ENCODE measurements around the gene EIF4E1B.
"Not testable (repeated sequence)": the region's sequence is repeated elsewhere in the genome, so short reads cannot be mapped to it uniquely, and the experiment has no call there.

The EIF4E1B gene

GRCh38 chr5:176629853-176630680 lies at the start of gene EIF4E1B, which contains the start of gene SNCB:
Gene EIF4E1B (plus strand): TSS chr5:176630675. CDS start chr5:176642788, 12,113 bp downstream.
Gene SNCB (minus strand): TSS chr5:176630534. CDS start chr5:176629654, 880 bp downstream.
- Histone ChIP-seq H4K20me1 (peaks cover 0 to 49% (median 10%) of the 10 kb centered on the region in 11 experiments; a peak in 10 of 22 replicates), H3K4me1 (peaks cover 34 to 95% (median 90%) of the 10 kb centered on the region in 10 experiments), H3K9ac (peak within 1 kb of the TSS; percentile 3 to 69 (median 46); a peak in 18 of 22 replicates), H3K4me3 (peak within 1 kb of the TSS; percentile 55 to 71 (median 62)), H3K36me3 (no peaks in the 10 kb centered on the region), H3K27ac (no peak within 1 kb of the TSS), H3K4me2 (peak within 1 kb of the TSS; percentile 95 to 100 (median 99)), H3K9me3 (replicated peaks in 1 of 11) (no peaks in the 10 kb centered on the region), H3K27me3 (peaks cover 18 to 60% (median 31%) of the 10 kb centered on the region in 11 experiments)
- no peak for TF ChIP-seq Cebpa-rat (IDR thresholded peaks at IDR 0.05)

DNA sequence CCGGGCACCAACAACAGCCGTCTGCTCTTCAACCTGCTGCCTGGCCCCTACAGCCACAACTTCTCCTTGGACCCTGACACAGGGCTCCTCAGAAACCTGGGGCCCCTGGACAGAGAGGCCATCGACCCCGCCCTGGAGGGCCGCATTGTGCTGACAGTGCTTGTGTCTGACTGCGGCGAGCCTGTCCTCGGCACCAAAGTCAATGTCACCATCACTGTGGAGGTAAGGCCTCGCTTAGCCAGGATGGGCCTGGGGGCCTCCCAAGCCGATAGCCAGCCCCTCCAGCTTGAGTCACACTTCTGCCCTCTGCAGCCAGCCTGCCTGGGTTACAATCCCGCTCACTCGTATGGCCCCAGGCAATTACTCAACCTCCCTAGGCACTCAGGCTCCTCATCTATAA lies 49.1 kb upstream of the EIF4E1B start:
- Histone ChIP-seq H3K9ac (no peak overlapping the region), H3K36me3 (peaks cover 0 to 9% (median 4%) of the 10 kb centered on the region in 11 experiments; a peak in 7 of 22 replicates), H3K27ac (no peak overlapping the region), H3K4me2 (no peak overlapping the region), H3K4me3 (no peak overlapping the region), H3K9me3 (replicated peaks in 1 of 11) (peaks cover 24 to 29% (median 26%) of the 10 kb centered on the region in 11 experiments), H4K20me1 (no peaks in the 10 kb centered on the region; a peak in 1 of 22 replicates), H3K4me1 (peaks cover 0 to 26% (median 14%) of the 10 kb centered on the region in 10 experiments; a peak in 12 of 20 replicates), H3K27me3 (no peaks in the 10 kb centered on the region)
- no peak for TF ChIP-seq Cebpa-rat (IDR thresholded peaks at IDR 0.05)

DNA sequence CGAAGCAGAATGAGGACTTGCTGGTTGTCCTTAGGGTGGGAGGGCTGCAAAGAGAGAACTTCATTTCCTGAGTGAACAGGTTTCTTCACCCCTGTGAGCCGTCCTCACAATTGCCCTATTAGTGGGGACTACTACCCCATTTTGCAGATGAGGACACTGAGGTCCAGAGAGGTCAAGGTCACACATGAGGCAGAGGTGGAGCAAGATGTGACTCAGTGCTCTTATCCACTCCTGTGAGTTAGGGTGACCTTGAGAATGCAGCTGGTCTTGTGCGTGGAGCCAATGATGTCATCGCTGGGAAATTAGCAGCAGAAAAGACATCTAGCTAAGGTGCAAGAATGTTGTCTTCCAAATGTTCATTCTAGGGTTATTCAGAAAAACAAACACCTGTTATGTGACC lies 47.4 kb upstream of the EIF4E1B start:
- Histone ChIP-seq H3K36me3 (peaks cover 0 to 14% (median 4%) of the 10 kb centered on the region in 11 experiments; a peak in 7 of 22 replicates), H3K4me1 (peaks cover 0 to 28% (median 18%) of the 10 kb centered on the region in 10 experiments; a peak in 16 of 20 replicates), H3K27ac (no peak overlapping the region), H3K9ac (no peak overlapping the region), H3K4me2 (no peak overlapping the region), H4K20me1 (no peaks in the 10 kb centered on the region; a peak in 1 of 22 replicates), H3K4me3 (no peak overlapping the region), H3K27me3 (no peaks in the 10 kb centered on the region), H3K9me3 (replicated peaks in 1 of 11) (peaks cover 28 to 40% (median 31%) of the 10 kb centered on the region in 11 experiments)
- TF ChIP-seq Cebpa-rat (IDR thresholded peaks at IDR 0.05) = no peak

- Histone ChIP-seq H3K27me3 (no peaks in the 10 kb centered on the region; a peak in 1 of 22 replicates), H3K27ac (peak overlapping the region in 4 of 11 experiments; percentile 23 to 56 (median 50); a peak in 4 of 22 replicates), H3K4me3 (no peak overlapping the region), H3K4me2 (peak overlapping the region in 9 of 11 experiments; percentile 53 to 80 (median 69); a peak in 18 of 22 replicates), H3K4me1 (peaks cover 0 to 51% (median 48%) of the 10 kb centered on the region in 10 experiments; a peak in 16 of 20 replicates), H3K9ac (peak overlapping the region in 1 of 11 experiments; percentile 44; a peak in 1 of 22 replicates), H3K9me3 (replicated peaks in 1 of 11) (peaks cover 33 to 56% (median 44%) of the 10 kb centered on the region in 11 experiments), H4K20me1 (peaks cover 0 to 17% (median 0%) of the 10 kb centered on the region in 11 experiments; a peak in 4 of 22 replicates), H3K36me3 (peaks cover 0 to 23% (median 13%) of the 10 kb centered on the region in 11 experiments; a peak in 17 of 22 replicates)
- TF ChIP-seq Cebpa-rat (IDR thresholded peaks at IDR 0.05) = no peak
Observed at GRCh38 chr5:176587398-176587797, 43.1 kb upstream of the EIF4E1B start.

GRCh38 chr5:176588297-176588696 lies 42.2 kb upstream of the EIF4E1B start:
- Histone ChIP-seq H3K27me3 (no peaks in the 10 kb centered on the region; a peak in 1 of 22 replicates), H4K20me1 (peaks cover 0 to 17% (median under 1%) of the 10 kb centered on the region in 11 experiments; a peak in 6 of 22 replicates), H3K27ac (peak overlapping the region in 1 of 11 experiments; percentile 56; a peak in 1 of 22 replicates), H3K36me3 (peaks cover 0 to 29% (median 21%) of the 10 kb centered on the region in 11 experiments; a peak in 17 of 22 replicates), H3K4me2 (peak overlapping the region in 10 of 11 experiments; percentile 1 to 80 (median 68); a peak in 18 of 22 replicates), H3K9ac (no peak overlapping the region), H3K9me3 (replicated peaks in 1 of 11) (peaks cover 34 to 62% (median 47%) of the 10 kb centered on the region in 11 experiments), H3K4me3 (no peak overlapping the region), H3K4me1 (peaks cover 0 to 51% (median 48%) of the 10 kb centered on the region in 10 experiments; a peak in 16 of 20 replicates)
- TF ChIP-seq Cebpa-rat (IDR thresholded peaks at IDR 0.05) = no peak

- peak overlapping the region in 3 of 11 experiments; percentile 18 to 36 (median 26); a peak in 3 of 22 replicates for H3K27ac ChIP-seq
- H4K20me1 ChIP-seq = peaks cover 0 to 19% (median 8%) of the 10 kb centered on the region in 11 experiments; a peak in 9 of 22 replicates
- H3K4me2 ChIP-seq = peak overlapping the region in 8 of 11 experiments; percentile 53 to 80 (median 69); a peak in 16 of 22 replicates
- H3K4me1 ChIP-seq = peaks cover 0 to 48% (median 42%) of the 10 kb centered on the region in 10 experiments; a peak in 16 of 20 replicates
- no peak overlapping the region for H3K4me3 ChIP-seq
- peaks cover 0 to 30% (median 21%) of the 10 kb centered on the region in 11 experiments; a peak in 17 of 22 replicates for H3K36me3 ChIP-seq
- H3K9ac ChIP-seq = peak overlapping the region in 2 of 11 experiments; percentile 40 to 54; a peak in 1 of 22 replicates
- H3K9me3 ChIP-seq (replicated peaks in 1 of 11) = peaks cover 27 to 54% (median 42%) of the 10 kb centered on the region in 11 experiments
- no peaks in the 10 kb centered on the region; a peak in 1 of 22 replicates for H3K27me3 ChIP-seq
- TF ChIP-seq Cebpa-rat (IDR thresholded peaks at IDR 0.05) = no peak
Observed at GRCh38 chr5:176589039-176589769, 41.3 kb upstream of the EIF4E1B start.

DNA sequence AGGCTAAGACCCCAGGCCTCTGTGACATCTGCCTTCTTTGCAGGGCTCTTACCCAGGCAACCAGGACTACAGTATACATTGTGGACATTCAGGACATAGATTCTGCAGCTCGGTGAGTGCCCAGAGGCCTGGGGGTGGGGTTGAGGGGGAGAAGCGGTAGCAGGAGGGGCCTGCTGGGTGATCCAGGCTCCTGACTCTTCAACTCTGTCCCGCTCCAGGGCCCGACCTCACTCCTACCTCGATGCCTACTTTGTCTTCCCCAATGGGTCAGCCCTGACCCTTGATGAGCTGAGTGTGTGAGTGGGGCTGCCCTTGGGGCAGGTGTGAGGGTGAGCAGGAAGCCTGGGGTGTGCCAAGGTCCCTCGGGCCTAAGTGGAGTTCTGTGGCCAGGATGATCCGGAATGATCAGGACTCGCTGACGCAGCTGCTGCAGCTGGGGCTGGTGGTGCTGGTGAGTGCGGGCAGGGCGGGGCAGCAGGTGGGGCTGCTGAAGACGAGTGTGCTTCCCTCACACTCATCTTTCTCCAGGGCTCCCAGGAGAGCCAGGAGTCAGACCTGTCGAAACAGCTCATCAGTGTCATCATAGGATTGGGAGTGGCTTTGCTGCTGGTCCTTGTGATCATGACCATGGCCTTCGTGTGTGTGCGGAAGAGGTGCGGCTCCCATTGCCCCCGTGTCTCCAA lies 40.3 kb upstream of the EIF4E1B start:
- peak overlapping the region in 2 of 11 experiments; percentile 40 to 54; a peak in 4 of 22 replicates for H3K9ac ChIP-seq
- no peak for TF ChIP-seq Cebpa-rat (IDR thresholded peaks at IDR 0.05)

DNA sequence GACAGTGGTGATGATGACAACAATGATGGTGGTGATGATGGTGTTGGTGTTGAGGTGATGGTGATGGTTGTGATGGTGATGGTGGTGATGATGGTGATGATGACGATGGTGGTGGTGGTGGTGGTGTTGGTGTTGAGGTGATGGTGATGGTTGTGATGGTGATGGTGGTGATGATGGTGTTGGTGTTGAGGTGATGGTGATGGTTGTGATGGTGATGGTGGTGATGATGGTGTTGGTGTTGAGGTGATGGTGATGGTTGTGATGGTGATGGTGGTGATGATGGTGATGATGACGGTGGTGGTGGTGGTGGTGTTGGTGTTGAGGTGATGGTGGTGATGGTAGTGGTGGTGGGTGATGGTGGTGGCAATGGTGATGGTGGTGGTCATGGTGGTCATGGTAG lies 38.8 kb upstream of the EIF4E1B start:
- not testable (repeated sequence) for H3K27ac ChIP-seq, H3K27me3 ChIP-seq, H3K4me3 ChIP-seq, H3K4me2 ChIP-seq, H3K9ac ChIP-seq
- Histone ChIP-seq H3K4me1 (peaks cover 4 to 51% (median 48%) of the 10 kb centered on the region in 10 experiments; a peak in 17 of 20 replicates), H3K9me3 (replicated peaks in 1 of 11) (peaks cover 3 to 29% (median 18%) of the 10 kb centered on the region in 11 experiments; a peak in 19 of 22 replicates), H4K20me1 (peaks cover 0 to 43% (median 32%) of the 10 kb centered on the region in 11 experiments; a peak in 16 of 22 replicates), H3K36me3 (peaks cover 0 to 34% (median 18%) of the 10 kb centered on the region in 11 experiments; a peak in 16 of 22 replicates)

More for the DNA sequence above, 40.3 kb upstream of the EIF4E1B start:
- peaks cover 0 to 32% (median 18%) of the 10 kb centered on the region in 11 experiments; a peak in 17 of 22 replicates for H3K36me3 ChIP-seq
- peaks cover 0 to 28% (median 17%) of the 10 kb centered on the region in 11 experiments; a peak in 15 of 22 replicates for H4K20me1 ChIP-seq
- peak overlapping the region in 3 of 11 experiments; percentile 18 to 47 (median 26); a peak in 3 of 22 replicates for H3K27ac ChIP-seq
- H3K4me2 ChIP-seq = peak overlapping the region in 10 of 11 experiments; percentile 26 to 80 (median 64); a peak in 18 of 22 replicates
- H3K4me1 ChIP-seq = peaks cover 0 to 48% (median 42%) of the 10 kb centered on the region in 10 experiments; a peak in 16 of 20 replicates
- no peak overlapping the region for H3K4me3 ChIP-seq
- peaks cover 18 to 44% (median 33%) of the 10 kb centered on the region in 11 experiments for H3K9me3 ChIP-seq (replicated peaks in 1 of 11)
- H3K27me3 ChIP-seq = no peaks in the 10 kb centered on the region; a peak in 1 of 22 replicates

Data from BLaER1 treated with 17β-estradiol and CSF1 and Interleukin-3, amounts not matched to agents 10 nM and 100 nM (cell line).